Activated gamma-delta T cell treated with anti-CD3 and anti-CD28 coated beads, Interleukin-2, amount 50 U/mL, for 16 hours (primary cell): ENCODE data around the gene AATK.

Experiments
- DNase-seq: peaks from one replicate; pipeline ENCODE4 v3.0.0-alpha.2; 2020; ENCODE audit warnings: low read depth

The AATK gene

GRCh38 chr17:81113158-81113724 lies 52.8 kb downstream of the AATK start:
- DNase-seq = no peak

GRCh38 chr17:81112450-81112849 lies 53.6 kb downstream of the AATK start:
- no peak for DNase-seq

- DNase-seq = no peak
Observed at GRCh38 chr17:81111066-81111465, 55.0 kb downstream of the AATK start.

GRCh38 chr17:81110488-81111040 lies 55.5 kb downstream of the AATK start:
- DNase-seq = no peak

GRCh38 chr17:81109957-81110356 lies 56.1 kb downstream of the AATK start:
- DNase-seq = no peak

GRCh38 chr17:81108220-81108619 lies 57.8 kb downstream of the AATK start:
- no peak for DNase-seq

GRCh38 chr17:81106716-81107115 lies 59.3 kb downstream of the AATK start:
- DNase-seq = no peak

- no peak for DNase-seq
Observed at GRCh38 chr17:81103379-81103778, 62.6 kb downstream of the AATK start.

- DNase-seq = no peak
Observed at GRCh38 chr17:81102869-81103268, 63.2 kb downstream of the AATK start.

- DNase-seq = no peak
Observed at GRCh38 chr17:81102352-81102751, 63.7 kb downstream of the AATK start.

- peak; percentile 81 for DNase-seq
Observed at GRCh38 chr17:81101614-81102306, 64.3 kb downstream of the AATK start.

GRCh38 chr17:81100668-81101067 lies 65.4 kb downstream of the AATK start:
- no peak for DNase-seq

GRCh38 chr17:81099888-81100287 lies 66.1 kb downstream of the AATK start:
- DNase-seq = no peak

GRCh38 chr17:81097943-81098308 lies 68.1 kb downstream of the AATK start:
- no peak for DNase-seq

- peak; percentile 53 for DNase-seq
Observed at GRCh38 chr17:81097134-81097942, 68.7 kb downstream of the AATK start.

GRCh38 chr17:81096741-81097133 lies 69.3 kb downstream of the AATK start:
- no peak for DNase-seq

GRCh38 chr17:81095383-81095762 lies 70.6 kb downstream of the AATK start:
- DNase-seq = no peak

- DNase-seq = peak; percentile 97
Observed at GRCh38 chr17:81094509-81095382, 71.3 kb downstream of the AATK start.

- DNase-seq = no peak
Observed at GRCh38 chr17:81093619-81094508, 72.2 kb downstream of the AATK start.

- no peak for DNase-seq
Observed at GRCh38 chr17:81092518-81093095, 73.4 kb downstream of the AATK start.
